ENCODE measurements around the gene QSER1. TPM values are rescaled to one million over a fixed set of nuclear protein-coding genes. Genes with fewer than 3 reads are reported as not detected.

QSER1 gene
- total RNA-seq, 1 experiment from 2014 or later, result 74.0 TPM

GRCh38 chr11:33015621-33016551, 123.3 kb downstream of the QSER1 start, which contains the start of gene DEPDC7:
Gene DEPDC7 (plus strand): TSS chr11:33015878. CDS start chr11:33015956, 78 bp downstream.
- no peaks in the 10 kb centered on the region for H3K9me3 Mint-ChIP-seq
- H3K27me3 Mint-ChIP-seq (ENCODE audit: low read depth), result peaks cover 38% of the 10 kb centered on the region
- DNase-seq (ENCODE audit: low spot score), result peak; percentile 94
- H3K27ac Mint-ChIP-seq, result no peak within 1 kb of the TSS
- peaks cover 18% of the 10 kb centered on the region for H3K4me1 Mint-ChIP-seq
- no peaks in the 10 kb centered on the region for H3K36me3 Mint-ChIP-seq
- POLR2A ChIA-PET, result interaction anchor here (0.6 to 2.1 kb wide), 6 partner anchors 9 to 146 kb away, joined by 3 to 12 read pairs (median 5); partner anchors contain the start of genes CSTF3 and TCP11L1
- H3K4me3 Mint-ChIP-seq, result peak within 1 kb of the TSS; percentile 72
- peak; percentile 93 for ATAC-seq
- CTCF ChIA-PET, result interaction anchor here (0.6 to 2.8 kb wide), 10 partner anchors 9 to 634 kb away, joined by 3 to 18 read pairs (median 4); partner anchors contain the start of genes QSER1 and TCP11L1
- TF ChIP-seq ZNF138 (CRISPR knock-in tag; conservative IDR thresholded peaks at IDR 0.05) (no peak; the same call in 1 of the 2 replicates), ZSCAN18 (CRISPR knock-in tag; IDR thresholded peaks at IDR 0.05) (no peak), JUN (CRISPR knock-in tag; IDR thresholded peaks at IDR 0.05) (no peak), USF2 (CRISPR knock-in tag; IDR thresholded peaks at IDR 0.05) (peak; percentile 98), ATF1 (CRISPR knock-in tag; IDR thresholded peaks at IDR 0.05) (no peak), NR3C1 (CRISPR knock-in tag; conservative IDR thresholded peaks at IDR 0.05; ENCODE audit: low read depth) (0 out of 2 replicates have a peak, but pooled peaks have one; percentile 77), CTCF (IDR thresholded peaks at IDR 0.05) (no peak), NR1H2 (CRISPR knock-in tag; IDR thresholded peaks at IDR 0.05) (no peak), ZNF423 (CRISPR knock-in tag; IDR thresholded peaks at IDR 0.05) (no peak), CBFB (CRISPR knock-in tag; IDR thresholded peaks at IDR 0.05; ENCODE audit: low read depth) (peak; percentile 20; the same call in 1 of the 2 replicates), KAT7 (CRISPR knock-in tag; IDR thresholded peaks at IDR 0.05; ENCODE audit: borderline replicate concordance) (no peak), ESRRA (CRISPR knock-in tag; IDR thresholded peaks at IDR 0.05; ENCODE audit: borderline replicate concordance) (no peak), HMGA2 (CRISPR knock-in tag; IDR thresholded peaks at IDR 0.05) (no peak), FOXP4 (CRISPR knock-in tag; IDR thresholded peaks at IDR 0.05) (peak; percentile 68; the same call in 1 of the 2 replicates), MXD4 (CRISPR knock-in tag; IDR thresholded peaks at IDR 0.05; ENCODE audit: borderline replicate concordance) (no peak), ZMAT4 (CRISPR knock-in tag; IDR thresholded peaks at IDR 0.05) (no peak), PRDM15 (CRISPR knock-in tag; IDR thresholded peaks at IDR 0.05) (no peak), ATF3 (CRISPR knock-in tag; conservative IDR thresholded peaks at IDR 0.05) (no peak), SMAD3 (CRISPR knock-in tag; IDR thresholded peaks at IDR 0.05; ENCODE audit: borderline replicate concordance) (0 out of 2 replicates have a peak, but pooled peaks have one; percentile 47), TEAD1 (CRISPR knock-in tag; IDR thresholded peaks at IDR 0.05) (peak; percentile 85), FOXK1 (CRISPR knock-in tag; IDR thresholded peaks at IDR 0.05) (peak; percentile 43), AR (CRISPR knock-in tag; IDR thresholded peaks at IDR 0.05) (no peak), NR2C2 (CRISPR knock-in tag; IDR thresholded peaks at IDR 0.05) (no peak)
